H1 (cell line): ENCODE data around the gene TRIM23. TPM values are rescaled to one million over a fixed set of nuclear protein-coding genes. Genes with fewer than 3 reads are reported as not detected.

Experiments used
- CTCF ChIA-PET: fragments of 300-600 bp; sonication (Branson Sonifier 250); formaldehyde crosslinking; loops from one replicate; lab custom pipeline; 2021; ENCODE audit not compliant: partially characterized antibody; lab: Charles Lee
- POLR2A ChIA-PET: fragments of 300-600 bp; sonication (Branson Sonifier 250); formaldehyde crosslinking; loops from one replicate; lab custom pipeline; 2021; ENCODE audit warnings: inconsistent platforms; ENCODE audit not compliant: partially characterized antibody; lab: Charles Lee
- DNase-seq, 2 experiments: peaks; one replicate each; pipeline versions ENCODE4 v3.0.0 to v3.0.0-alpha.2; 2010 to 2022; ENCODE audit warnings: low spot score in 2 of 2, low read depth in 1 of 2, mixed read lengths in 1 of 2
- FAIRE-seq: peaks from 2 replicates; lab custom pipeline; 2011; peaks lifted over from hg19 to GRCh38; lab: Jason Lieb, UNC
- H2AFZ ChIP-seq: 2 replicates; pipeline ENCODE4 v1.8.1; 2012; ENCODE audit warnings: low read length, inconsistent platforms
- H2AK5ac ChIP-seq: 2 replicates; pipeline ENCODE4 v1.6.1; 2013; ENCODE audit warnings: low read depth, low read length
- H2BK120ac ChIP-seq: replicated peaks from 2 replicates; pipeline ENCODE3; 2013; ENCODE audit warnings: low read depth, low read length, inconsistent platforms
- H2BK12ac ChIP-seq: 2 replicates; pipeline ENCODE4 v1.6.1; 2013; ENCODE audit warnings: low read depth, low read length
- H2BK15ac ChIP-seq: 2 replicates; pipeline ENCODE4 v1.6.1; 2013; ENCODE audit warnings: low read length
- H2BK20ac ChIP-seq: 2 replicates; pipeline ENCODE4 v1.6.1; 2013; ENCODE audit warnings: low read length
- H2BK5ac ChIP-seq: 2 replicates; pipeline ENCODE4 v1.6.1; 2013; ENCODE audit warnings: low read depth, low read length
- H3K14ac ChIP-seq: 2 replicates; pipeline ENCODE4 v1.6.1; 2013; ENCODE audit warnings: inconsistent platforms; ENCODE audit not compliant: insufficient read length
- H3K18ac ChIP-seq: 2 replicates; pipeline ENCODE4 v1.6.1; 2013; ENCODE audit warnings: low read length; ENCODE audit errors: extremely low read depth
- H3K23ac ChIP-seq: 2 replicates; pipeline ENCODE4 v1.6.1; 2013; ENCODE audit warnings: inconsistent platforms; ENCODE audit not compliant: insufficient read length
- H3K23me2 ChIP-seq: 2 replicates; pipeline ENCODE4 v1.6.1; 2013; ENCODE audit warnings: low read depth, low read length
- H3K27ac ChIP-seq: 2 replicates; pipeline ENCODE4 v1.6.1; 2011; ENCODE audit warnings: low read depth, low read length, inconsistent platforms
- H3K27me3 ChIP-seq, 4 experiments: replicated peaks in 1 of 4; 1 replicate in 1 of 4; 2 replicates in 3 of 4; pipeline versions ENCODE4 v1.6.1 to v1.8.1; 2011 to 2013; ENCODE audit warnings: low read length in 3 of 4, mild to moderate bottlenecking in 3 of 4, inconsistent platforms in 2 of 4, mixed read lengths in 2 of 4, moderate library complexity in 1 of 4; ENCODE audit not compliant: control insufficient read depth in 3 of 4, insufficient read depth in 3 of 4; ENCODE audit errors: extremely low read depth in 1 of 4
- H3K36me3 ChIP-seq, 4 experiments: 2 replicates each; pipeline versions ENCODE4 v1.6.1 to v1.8.1; 2011 to 2013; ENCODE audit warnings: mild to moderate bottlenecking in 4 of 4, low read length in 3 of 4, moderate library complexity in 2 of 4, control low read depth in 1 of 4, inconsistent platforms in 1 of 4; ENCODE audit not compliant: insufficient read depth in 4 of 4, control insufficient read depth in 2 of 4
- H3K4ac ChIP-seq: replicated peaks from 2 replicates; pipeline ENCODE3; 2013; ENCODE audit warnings: low read length, low read depth, mixed read lengths, inconsistent platforms; ENCODE audit not compliant: insufficient read length
- H3K4me1 ChIP-seq, 4 experiments: replicated peaks in 1 of 4; 1 replicate in 1 of 4; 2 replicates in 3 of 4; pipeline versions ENCODE4 v1.6.1 to v1.8.1; 2011 to 2013; ENCODE audit warnings: low read length in 3 of 4, inconsistent platforms in 2 of 4, mixed read lengths in 1 of 4; ENCODE audit not compliant: insufficient read depth in 4 of 4, control insufficient read depth in 3 of 4
- H3K4me2 ChIP-seq, 2 experiments: 2 replicates each; pipeline versions ENCODE4 v1.6.1 to v1.8.1; 2011 to 2013; ENCODE audit warnings: low read depth in 2 of 2, low read length in 2 of 2, control low read depth in 1 of 2, inconsistent platforms in 1 of 2, mild to moderate bottlenecking in 1 of 2; ENCODE audit not compliant: insufficient read depth in 1 of 2
- H3K4me3 ChIP-seq, 4 experiments: fragments of 200-600, 300-600 bp in 1 of 4; sonication (generic), shearing (Covaris generic), sonication (Bioruptor Twin) in 1 of 4; 2 replicates each; pipeline versions ENCODE4 v1.5.1 to v1.8.1; 2011 to 2016; ENCODE audit warnings: low read length in 4 of 4, low read depth in 3 of 4, control low read depth in 2 of 4, inconsistent platforms in 2 of 4, mild to moderate bottlenecking in 2 of 4, mixed read lengths in 1 of 4, moderate library complexity in 1 of 4; ENCODE audit not compliant: insufficient read depth in 2 of 4; ENCODE audit errors: extremely low read depth in 1 of 4
- H3K56ac ChIP-seq: replicated peaks from 2 replicates; pipeline ENCODE3; 2013; ENCODE audit warnings: low read depth, mild to moderate bottlenecking, mixed read lengths, low read length, inconsistent platforms; ENCODE audit not compliant: insufficient read length
- H3K79me1 ChIP-seq: 2 replicates; pipeline ENCODE4 v1.6.1; 2013; ENCODE audit warnings: low read depth, low read length, control low read depth
- H3K79me2 ChIP-seq, 2 experiments: 2 replicates each; pipeline versions ENCODE4 v1.6.1 to v1.8.1; 2012 to 2013; ENCODE audit warnings: low read length in 2 of 2, mild to moderate bottlenecking in 2 of 2, inconsistent platforms in 1 of 2; ENCODE audit not compliant: insufficient read depth in 2 of 2, control insufficient read depth in 1 of 2
- H3K9ac ChIP-seq, 4 experiments: replicated peaks in 1 of 4; 1 replicate in 1 of 4; 2 replicates in 3 of 4; pipeline versions ENCODE4 v1.6.1 to v1.8.1; 2011 to 2013; ENCODE audit warnings: low read depth in 3 of 4, low read length in 3 of 4, control low read depth in 2 of 4, mild to moderate bottlenecking in 2 of 4, moderate library complexity in 2 of 4, inconsistent platforms in 1 of 4; ENCODE audit errors: extremely low read depth in 1 of 4
- H3K9me3 ChIP-seq, 2 experiments: 2 replicates each; pipeline versions ENCODE4 v1.6.1 to v1.8.1; 2012 to 2013; ENCODE audit warnings: mild to moderate bottlenecking in 2 of 2, moderate library complexity in 2 of 2, control low read depth in 1 of 2, inconsistent platforms in 1 of 2, low read depth in 1 of 2, low read length in 1 of 2, mixed read lengths in 1 of 2; ENCODE audit not compliant: insufficient read depth in 2 of 2
- H4K20me1 ChIP-seq, 2 experiments: replicated peaks in 1 of 2; 2 replicates each; pipeline versions ENCODE3 to v1.8.1; 2011 to 2013; ENCODE audit warnings: inconsistent platforms in 2 of 2, low read length in 2 of 2, mild to moderate bottlenecking in 1 of 2; ENCODE audit not compliant: insufficient read depth in 2 of 2, control insufficient read depth in 1 of 2
- H4K5ac ChIP-seq: 2 replicates; pipeline ENCODE4 v1.6.1; 2013; ENCODE audit warnings: low read length, low read depth, mixed read lengths, inconsistent platforms; ENCODE audit not compliant: insufficient read length
- H4K8ac ChIP-seq: 2 replicates; pipeline ENCODE4 v1.8.0; 2013; ENCODE audit warnings: mild to moderate bottlenecking, moderate library complexity, low read length, inconsistent platforms; ENCODE audit not compliant: insufficient read depth; ENCODE audit errors: extremely low read depth
- H4K91ac ChIP-seq: replicated peaks from 2 replicates; pipeline ENCODE3; 2013; ENCODE audit warnings: low read length, mixed read lengths, inconsistent platforms; ENCODE audit not compliant: insufficient read length
- CHD1 ChIP-seq: IDR thresholded peaks from 2 replicates; pipeline ENCODE4 v1.6.1; 2012; ENCODE audit warnings: low read depth, low read length, improper control_type of control experiment
- CHD2 ChIP-seq: IDR thresholded peaks from 2 replicates; pipeline ENCODE4 v1.6.1; 2012; ENCODE audit warnings: low read length, improper control_type of control experiment
- EP300 ChIP-seq, 2 experiments: IDR thresholded peaks; 1 replicate in 1 of 2; 2 replicates in 1 of 2; pipeline ENCODE4 v1.6.1; 2011 to 2012; ENCODE audit warnings: low read depth in 2 of 2, low read length in 2 of 2, mild to moderate bottlenecking in 2 of 2, borderline replicate concordance in 1 of 2, inconsistent platforms in 1 of 2, moderate library complexity in 1 of 2
- FOSL1 ChIP-seq: IDR thresholded peaks from 2 replicates; pipeline ENCODE4 v1.6.1; 2011; ENCODE audit warnings: mild to moderate bottlenecking, low read depth, low read length, moderate library complexity; ENCODE audit not compliant: insufficient read depth
- KDM1A ChIP-seq: fragments of 200-600, 300-600 bp; sonication (generic); IDR thresholded peaks from 2 replicates; pipeline ENCODE4 v1.7.1; 2016; ENCODE audit warnings: mild to moderate bottlenecking, low read length, borderline replicate concordance
- KDM5A ChIP-seq: fragments of 200-600 bp; IDR thresholded peaks from 2 replicates; pipeline ENCODE4 v1.7.1; 2012; ENCODE audit warnings: mild to moderate bottlenecking, low read length, inconsistent platforms, mixed read lengths
- TAF1 ChIP-seq: IDR thresholded peaks from 2 replicates; pipeline ENCODE4 v1.6.1; 2011; ENCODE audit warnings: mild to moderate bottlenecking, low read depth, low read length
- TBP ChIP-seq: IDR thresholded peaks from 2 replicates; pipeline ENCODE4 v1.6.1; 2011; ENCODE audit warnings: low read depth, low read length, improper control_type of control experiment
- WGBS, 2 experiments: shearing (Covaris generic) in 1 of 2; methylation state at CpG; one replicate each; pipeline versions ENCODE4 v1.1.6 to v1.1.7; 2013 to 2015; ENCODE audit warnings: low lambda C conversion rate in 2 of 2, mixed read lengths in 2 of 2, inconsistent platforms in 1 of 2, low coverage in 1 of 2, missing lambda C conversion rate in 1 of 2; ENCODE audit not compliant: insufficient replicate concordance in 2 of 2, insufficient coverage in 1 of 2, insufficient read length in 1 of 2; ENCODE audit errors: extremely low coverage in 1 of 2, missing lambda C conversion rate in 1 of 2; 5-methylcytosine and 5-hydroxymethylcytosine counted together
- polyA plus RNA-seq, 7 experiments: library from polyadenylated mRNA; depleted of rRNA in 3 of 7; stranded (reverse) in 5 of 7; unstranded in 2 of 7; fragments of >200 nt in 5 of 7; fragments of 200-250 nt in 2 of 7; gene quantifications; 1 replicate in 5 of 7; 2 replicates in 1 of 7; 4 replicates in 1 of 7; pipeline versions ENCODE4 v1.2.1 to v1.2.3, GENCODE V29; 2011 to 2013; ENCODE audit warnings: missing spikeins in 2 of 7, mixed read lengths in 2 of 7
- total RNA-seq: library from RNA; stranded (reverse); fragmentation: NEBNext Ultra II Directional; extraction: Animal tissue kit (Norgen Biotek cat#: 25700); gene quantifications from 2 replicates; pipeline ENCODE4 v1.2.1, GENCODE V29; 2021

TRIM23 gene
- total and polyA plus RNA-seq, 2 of the 8 experiments (the other 6 are each of a cell fraction or from before 2014, with no cell fraction given) = 2.5 to 11.7 TPM

DNA sequence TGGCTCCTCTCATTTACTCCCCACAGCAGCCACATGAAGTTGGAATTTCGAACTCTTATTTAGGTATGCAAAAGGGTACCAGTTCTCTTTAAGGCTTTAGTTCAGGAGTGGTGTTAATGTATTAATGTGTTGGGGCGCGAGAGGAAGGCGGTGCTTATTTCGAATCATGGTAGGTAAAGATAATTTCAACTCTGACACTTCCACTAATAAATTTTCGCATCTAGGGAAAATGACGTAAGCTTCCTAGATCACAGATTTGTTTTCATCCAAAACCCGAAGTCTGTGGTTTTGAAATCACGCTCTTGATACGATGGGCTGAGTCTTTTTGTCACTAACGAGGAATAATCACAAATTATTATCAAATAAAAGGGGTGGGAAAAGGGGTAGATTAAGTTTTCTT is 60.4 kb downstream of the TRIM23 start:
- H2BK12ac ChIP-seq = no peak overlapping the region; the same call in 1 of the 2 replicates
- peak overlapping the region; percentile 99 for H2AFZ ChIP-seq
- no peak overlapping the region for H2BK15ac ChIP-seq
- no peak overlapping the region for H2AK5ac ChIP-seq
- no peak overlapping the region for H4K8ac ChIP-seq
- H3K14ac ChIP-seq = no peak overlapping the region
- H4K91ac ChIP-seq = no peak overlapping the region
- no peaks in the 10 kb centered on the region for H3K9me3 ChIP-seq
- DNase-seq (no peak), FAIRE-seq (no peak)
- TF ChIP-seq TBP (no peak), KDM5A (no peak), EP300 (IDR thresholded peaks at IDR 0.05; ENCODE audit: borderline replicate concordance in 1 of 2, low read depth in 2 of 2, low read length in 2 of 2) (no peak), CHD2 (no peak), CHD1 (no peak), TAF1 (no peak), FOSL1 (no peak), KDM1A (no peak)
- no peaks in the 10 kb centered on the region for H3K27me3 ChIP-seq
- ChIA-PET CTCF (no interaction called here), POLR2A (interaction anchor here (0.9 to 2.2 kb wide), 8 partner anchors 11 to 60 kb away, joined by 3 to 10 read pairs (median 5); partner anchors contain the start of gene TRIM23)
- 40% methylated on average over 11 of the region's 11 CpGs; no CpG with 5 or more reads in 1 of the 2 experiments for WGBS, 2 experiments
- H3K18ac ChIP-seq = no peak overlapping the region
- H4K20me1 ChIP-seq = peaks cover 0 to 2% of the 10 kb centered on the region in 2 experiments
- no peak overlapping the region for H2BK120ac ChIP-seq
- no peak overlapping the region for H3K4ac ChIP-seq
- H3K79me1 ChIP-seq = no peaks in the 10 kb centered on the region; the same call in 1 of the 2 replicates
- no peak overlapping the region for H3K56ac ChIP-seq
- no peak overlapping the region for H4K5ac ChIP-seq
- no peak overlapping the region for H3K23ac ChIP-seq
- H3K4me3 ChIP-seq = peak overlapping the region; percentile 76 to 98 (median 90)
- H3K4me2 ChIP-seq = peak overlapping the region; percentile 60 to 85
- peaks cover 0 to 61% of the 10 kb centered on the region in 2 experiments; a peak in 2 of 4 replicates for H3K79me2 ChIP-seq
- no peak overlapping the region for H2BK20ac ChIP-seq
- peak overlapping the region; percentile 95 for H3K27ac ChIP-seq
- H3K36me3 ChIP-seq = peaks cover 0 to 8% (median 0%) of the 10 kb centered on the region in 4 experiments; a peak in 2 of 8 replicates
- H3K4me1 ChIP-seq = peaks cover 0 to 2% (median 0%) of the 10 kb centered on the region in 4 experiments; a peak in 2 of 7 replicates
- H2BK5ac ChIP-seq = no peak overlapping the region
- peaks cover 6% of the 10 kb centered on the region; the same call in 1 of the 2 replicates for H3K23me2 ChIP-seq
- peak overlapping the region; percentile 92 to 98 (median 96); a peak in 6 of 7 replicates for H3K9ac ChIP-seq
